ENCODE measurements around the gene LRP1B. TPM values are rescaled to one million over a fixed set of nuclear protein-coding genes. Genes with fewer than 3 reads are reported as not detected.

LRP1B gene
- total RNA-seq, 1 experiment from 2014 or later = 0.21 TPM

GRCh38 chr2:140747090-140747489 lies 1383.7 kb downstream of the LRP1B start:
- TF ChIP-seq, protein P1, sequence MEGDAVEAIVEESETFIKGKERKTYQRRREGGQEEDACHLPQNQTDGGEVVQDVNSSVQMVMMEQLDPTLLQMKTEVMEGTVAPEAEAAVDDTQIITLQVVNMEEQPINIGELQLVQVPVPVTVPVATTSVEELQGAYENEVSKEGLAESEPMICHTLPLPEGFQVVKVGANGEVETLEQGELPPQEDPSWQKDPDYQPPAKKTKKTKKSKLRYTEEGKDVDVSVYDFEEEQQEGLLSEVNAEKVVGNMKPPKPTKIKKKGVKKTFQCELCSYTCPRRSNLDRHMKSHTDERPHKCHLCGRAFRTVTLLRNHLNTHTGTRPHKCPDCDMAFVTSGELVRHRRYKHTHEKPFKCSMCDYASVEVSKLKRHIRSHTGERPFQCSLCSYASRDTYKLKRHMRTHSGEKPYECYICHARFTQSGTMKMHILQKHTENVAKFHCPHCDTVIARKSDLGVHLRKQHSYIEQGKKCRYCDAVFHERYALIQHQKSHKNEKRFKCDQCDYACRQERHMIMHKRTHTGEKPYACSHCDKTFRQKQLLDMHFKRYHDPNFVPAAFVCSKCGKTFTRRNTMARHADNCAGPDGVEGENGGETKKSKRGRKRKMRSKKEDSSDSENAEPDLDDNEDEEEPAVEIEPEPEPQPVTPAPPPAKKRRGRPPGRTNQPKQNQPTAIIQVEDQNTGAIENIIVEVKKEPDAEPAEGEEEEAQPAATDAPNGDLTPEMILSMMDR (IDR thresholded peaks at IDR 0.05; ENCODE audit: unreplicated experiment) = no peak
- Mint-ChIP-seq H3K27me3 (ENCODE audit: unreplicated experiment) (no peaks in the 10 kb centered on the region), H3K9me3 (ENCODE audit: low read depth, unreplicated experiment) (no peaks in the 10 kb centered on the region), H3K36me3 (ENCODE audit: insufficient read depth, unreplicated experiment) (no peaks in the 10 kb centered on the region), H3K4me1 (ENCODE audit: low read depth, unreplicated experiment) (peaks cover 11% of the 10 kb centered on the region), H3K27ac (ENCODE audit: unreplicated experiment) (no peak overlapping the region), H3K4me3 (ENCODE audit: low read depth, unreplicated experiment) (no peak overlapping the region)
- DNase-seq = no peak
- no TSS peak for BruUV-seq (replicated peaks)
- intact Hi-C loops (cut with micrococcal nuclease; ENCODE audit: unreplicated experiment) = no loop called here
- CTCF ChIA-PET = no interaction called here

DNA sequence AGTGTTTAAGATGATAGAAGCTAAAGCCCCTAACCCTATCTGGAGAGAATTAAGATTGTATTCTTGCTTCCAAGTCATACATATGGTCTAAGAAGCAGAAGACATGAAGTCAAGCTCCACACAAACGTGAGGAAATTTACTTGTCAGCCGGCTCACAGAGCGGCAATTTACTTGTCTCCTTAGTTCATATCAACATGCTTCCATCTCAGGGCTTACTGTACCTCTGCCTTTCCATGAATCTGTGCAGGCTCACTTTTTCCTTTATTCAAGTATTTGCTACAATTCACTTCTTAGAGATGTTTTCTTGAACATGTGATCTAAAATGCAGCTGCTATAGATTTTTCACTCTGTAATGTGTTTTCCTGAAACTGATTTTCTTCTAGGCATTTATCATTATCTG lies 1386.4 kb downstream of the LRP1B start:
- intact Hi-C loops (cut with micrococcal nuclease; ENCODE audit: unreplicated experiment) = no loop called here
- Mint-ChIP-seq H3K9me3 (ENCODE audit: low read depth, unreplicated experiment) (no peaks in the 10 kb centered on the region), H3K36me3 (ENCODE audit: insufficient read depth, unreplicated experiment) (no peaks in the 10 kb centered on the region), H3K27ac (ENCODE audit: unreplicated experiment) (no peak overlapping the region), H3K27me3 (ENCODE audit: unreplicated experiment) (no peaks in the 10 kb centered on the region), H3K4me3 (ENCODE audit: low read depth, unreplicated experiment) (no peak overlapping the region), H3K4me1 (ENCODE audit: low read depth, unreplicated experiment) (peaks cover 11% of the 10 kb centered on the region)
- BruUV-seq (replicated peaks) = no TSS peak
- CTCF ChIA-PET = no interaction called here
- no peak for DNase-seq
- TF ChIP-seq, protein P1 (IDR thresholded peaks at IDR 0.05; ENCODE audit: unreplicated experiment) = no peak

- CTCF ChIA-PET = no interaction called here
- Mint-ChIP-seq H3K27me3 (ENCODE audit: unreplicated experiment) (no peaks in the 10 kb centered on the region), H3K9me3 (ENCODE audit: low read depth, unreplicated experiment) (peaks cover 5% of the 10 kb centered on the region), H3K36me3 (ENCODE audit: insufficient read depth, unreplicated experiment) (no peaks in the 10 kb centered on the region), H3K4me1 (ENCODE audit: low read depth, unreplicated experiment) (no peaks in the 10 kb centered on the region), H3K27ac (ENCODE audit: unreplicated experiment) (no peak overlapping the region), H3K4me3 (ENCODE audit: low read depth, unreplicated experiment) (no peak overlapping the region)
- TF ChIP-seq, protein P1 (IDR thresholded peaks at IDR 0.05; ENCODE audit: unreplicated experiment) = no peak
- no TSS peak for BruUV-seq (replicated peaks)
- intact Hi-C loops (cut with micrococcal nuclease; ENCODE audit: unreplicated experiment) = no loop called here
- DNase-seq = no peak
Observed at GRCh38 chr2:140737006-140737405, 1393.8 kb downstream of the LRP1B start.

GRCh38 chr2:140734992-140735391 lies 1395.8 kb downstream of the LRP1B start:
- H3K27me3 Mint-ChIP-seq (ENCODE audit: unreplicated experiment) = no peaks in the 10 kb centered on the region
- CTCF ChIA-PET = no interaction called here
- BruUV-seq (replicated peaks) = no TSS peak
- no peaks in the 10 kb centered on the region for H3K4me1 Mint-ChIP-seq (ENCODE audit: low read depth, unreplicated experiment)
- TF ChIP-seq, protein P1 (IDR thresholded peaks at IDR 0.05; ENCODE audit: unreplicated experiment) = no peak
- H3K4me3 Mint-ChIP-seq (ENCODE audit: low read depth, unreplicated experiment) = no peak overlapping the region
- H3K9me3 Mint-ChIP-seq (ENCODE audit: low read depth, unreplicated experiment) = peaks cover 5% of the 10 kb centered on the region
- H3K27ac Mint-ChIP-seq (ENCODE audit: unreplicated experiment) = no peak overlapping the region
- no peaks in the 10 kb centered on the region for H3K36me3 Mint-ChIP-seq (ENCODE audit: insufficient read depth, unreplicated experiment)
- DNase-seq = no peak
- intact Hi-C loops (cut with micrococcal nuclease; ENCODE audit: unreplicated experiment) = no loop called here
